Measurements from ENCODE around the gene IYD.
"Not testable (repeated sequence)": the region's sequence is repeated elsewhere in the genome, so short reads cannot be mapped to it uniquely, and the experiment has no call there.

Gene IYD

DNA sequence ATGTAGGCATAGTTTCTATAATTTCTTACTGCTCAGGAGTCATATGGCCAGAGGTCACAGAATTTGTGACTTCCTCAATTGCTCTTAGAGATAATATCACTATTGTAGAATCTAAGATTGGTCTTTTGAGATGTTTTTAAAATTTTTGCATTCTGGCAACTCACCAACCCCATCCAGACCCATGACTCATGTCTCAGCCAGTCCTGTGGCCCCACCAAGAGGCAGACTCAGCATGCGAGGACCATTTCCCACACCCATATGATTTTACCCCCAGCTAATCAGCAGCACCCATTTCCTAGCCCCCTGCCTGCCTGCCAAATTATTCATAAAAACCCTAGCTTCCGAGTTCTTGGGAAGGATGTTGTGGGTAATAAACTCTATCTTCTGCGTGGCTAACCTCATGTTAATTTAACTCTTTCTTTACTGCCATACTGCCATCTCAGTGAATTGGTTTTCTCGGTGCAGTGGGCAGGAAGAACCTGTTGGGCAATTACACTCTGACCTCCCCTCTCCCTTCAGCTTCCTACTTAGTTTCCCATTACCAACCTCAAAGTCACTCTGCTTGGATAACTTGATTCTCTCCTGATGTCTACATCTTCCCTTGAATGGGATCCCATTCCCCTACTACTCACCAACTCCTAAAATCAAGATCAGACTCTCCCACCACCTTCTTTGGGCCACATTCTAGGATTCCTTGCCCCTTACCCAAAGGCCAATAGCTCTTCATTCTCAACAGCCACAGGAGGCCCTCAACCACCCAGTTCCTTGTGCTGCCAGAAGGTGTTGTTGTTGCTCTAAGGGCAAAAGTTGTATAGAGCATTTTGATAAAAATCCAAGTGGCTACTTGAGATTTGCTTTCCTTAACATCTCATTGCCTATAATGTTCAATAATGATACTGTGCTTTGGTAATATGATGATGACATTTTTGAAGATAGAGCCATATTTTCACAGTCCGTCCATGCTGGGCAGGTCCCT, 16.2 kb upstream of the IYD start:
- peak in 1 of 5 experiments; percentile 15 for DNase-seq

DNA sequence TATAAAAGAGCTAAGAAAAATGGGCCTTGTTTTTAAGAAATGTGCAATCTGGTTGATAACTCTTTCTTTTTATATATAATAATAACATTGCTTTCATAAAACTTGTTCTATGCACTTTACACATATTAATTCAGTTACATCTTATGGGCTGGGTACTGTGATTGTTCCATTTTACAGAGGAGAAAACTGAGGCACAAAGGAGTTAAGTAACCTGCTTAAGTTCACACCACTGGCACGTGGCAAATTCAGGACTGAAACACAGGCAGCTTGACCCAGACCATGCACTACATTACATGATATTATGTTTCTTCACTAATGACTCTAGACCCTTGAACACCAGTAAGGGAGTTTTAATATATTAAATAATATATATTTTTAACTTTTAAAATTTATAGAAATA, 15.4 kb upstream of the IYD start:
- no peak for DNase-seq

DNA sequence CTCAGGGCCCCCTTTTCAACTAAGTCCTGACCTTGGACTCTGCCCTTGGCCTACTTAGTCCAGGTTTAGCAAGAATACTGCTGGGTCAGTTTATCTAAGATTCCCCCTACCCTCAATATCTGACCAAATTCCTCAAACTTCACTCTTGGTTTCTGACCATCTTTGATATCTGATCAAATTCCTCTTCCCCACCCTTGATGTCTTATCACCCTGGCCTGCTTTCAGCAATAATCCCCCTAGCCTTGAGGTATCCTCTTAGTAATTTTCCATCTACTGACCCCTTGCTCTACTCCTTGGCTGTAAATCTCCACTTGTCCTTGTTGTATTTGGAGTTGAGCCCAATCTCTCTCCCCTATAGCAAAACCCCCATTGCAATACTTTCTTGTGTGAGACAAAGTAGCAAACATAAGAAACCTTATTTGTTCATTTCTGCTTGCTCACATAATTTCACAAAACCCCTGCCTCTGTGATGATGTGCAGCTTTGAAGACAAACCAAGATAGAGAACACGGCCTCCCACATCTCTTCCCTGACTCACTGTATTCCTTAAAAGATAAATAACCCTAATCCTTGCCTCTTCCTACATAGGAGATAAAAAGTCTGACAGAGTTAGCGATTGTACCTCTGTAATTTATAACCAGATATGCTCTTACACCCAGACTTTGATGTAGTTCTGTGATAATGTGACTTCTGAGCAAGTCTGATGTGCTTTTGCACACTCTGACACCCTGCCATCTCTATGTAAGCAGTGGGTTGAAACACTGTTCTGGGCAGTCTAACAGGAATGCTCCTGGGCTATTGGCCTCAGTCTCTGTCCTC, 13.8 kb upstream of the IYD start:
- no peak for DNase-seq

DNA sequence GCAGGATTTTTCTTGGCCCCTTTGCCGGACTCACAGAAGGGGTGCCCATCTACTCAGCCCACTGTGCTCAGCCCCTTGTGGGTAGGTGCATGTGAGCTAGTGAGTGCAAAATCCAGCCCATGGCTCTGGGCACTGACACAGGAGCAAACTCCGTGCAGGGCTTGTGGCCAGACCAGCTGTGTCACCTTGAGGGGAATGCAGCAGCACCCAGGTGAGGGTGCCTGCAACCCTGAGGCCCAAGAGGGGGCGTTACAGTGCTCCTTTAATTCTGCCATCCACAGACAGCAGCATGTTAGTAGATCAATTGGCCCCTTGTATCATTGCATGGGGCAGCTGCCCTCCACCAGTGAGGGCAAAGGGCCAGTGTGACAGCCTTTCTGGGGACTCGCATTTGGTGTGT, 12.9 kb upstream of the IYD start:
- DNase-seq = no peak

DNA sequence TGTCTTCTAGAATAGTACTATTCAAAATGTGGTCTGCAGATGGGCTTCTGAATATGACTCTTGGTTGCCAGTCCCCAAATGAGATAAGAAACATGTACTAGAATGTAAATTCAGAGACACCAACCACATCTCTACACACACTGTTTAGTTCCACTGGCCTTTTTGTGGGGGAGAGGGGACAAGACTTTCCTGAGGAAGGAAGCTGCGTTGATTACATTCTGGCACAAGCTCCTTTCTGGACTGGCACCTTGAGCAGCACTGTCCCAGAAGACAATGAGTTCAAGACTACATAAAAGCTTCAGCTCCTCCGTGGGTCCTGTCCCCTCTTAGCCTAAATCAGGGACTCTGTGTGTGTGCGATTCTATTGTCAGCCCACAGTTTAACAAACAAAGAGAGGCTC, 6.9 kb upstream of the IYD start:
- DNase-seq = no peak

DNA sequence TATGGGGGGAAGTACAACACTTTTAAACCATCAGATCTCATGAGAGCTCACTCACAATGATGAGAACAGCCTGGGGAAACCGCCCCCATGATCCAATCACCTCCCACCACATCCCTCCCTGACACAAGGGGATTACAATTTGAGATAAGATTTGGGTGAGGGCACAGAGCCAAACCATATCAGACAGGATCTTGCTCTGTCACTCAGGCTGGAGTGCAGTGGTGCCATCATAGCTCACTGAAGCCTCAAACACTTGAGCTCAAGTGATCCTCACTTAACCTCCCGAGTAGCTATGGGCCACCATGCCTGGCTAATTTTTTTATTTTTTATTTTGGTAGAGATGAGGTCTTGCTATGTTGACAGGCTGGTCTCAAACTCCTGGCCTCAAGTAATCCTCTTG, 5.1 kb upstream of the IYD start:
- DNase-seq = peak in 1 of 5 experiments; percentile 62

DNA sequence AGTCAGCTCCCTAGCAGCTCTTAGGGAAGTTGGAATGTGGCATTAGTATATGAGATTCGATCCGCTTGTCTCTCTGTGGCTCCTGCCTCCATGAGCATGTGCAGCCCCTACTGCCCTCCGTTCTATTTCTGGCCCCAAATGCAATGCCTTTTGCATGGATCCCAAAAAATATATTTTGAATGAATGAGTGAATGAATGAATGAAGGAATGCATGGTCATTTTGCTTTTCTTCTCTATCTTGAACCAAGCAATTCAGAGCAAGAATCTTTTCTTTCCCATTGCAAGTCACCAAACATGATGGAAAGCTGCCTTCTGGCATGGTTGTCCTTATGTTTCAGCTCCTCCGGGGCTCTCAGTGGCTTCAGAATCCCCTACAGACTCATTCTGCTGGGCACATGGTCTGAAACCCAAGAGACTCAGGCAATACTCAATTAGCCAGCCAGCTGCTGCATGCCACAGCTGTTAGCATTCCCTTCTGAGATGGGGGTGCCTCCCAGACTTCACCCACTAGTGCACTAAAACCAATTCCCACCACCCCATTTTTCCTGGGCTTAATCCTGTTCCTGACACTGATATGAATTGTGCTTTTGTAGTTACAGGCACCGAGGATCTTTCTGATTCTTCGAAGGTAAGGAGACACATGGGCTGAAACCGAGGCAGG, 2.6 kb upstream of the IYD start:
- no peak for DNase-seq

DNA sequence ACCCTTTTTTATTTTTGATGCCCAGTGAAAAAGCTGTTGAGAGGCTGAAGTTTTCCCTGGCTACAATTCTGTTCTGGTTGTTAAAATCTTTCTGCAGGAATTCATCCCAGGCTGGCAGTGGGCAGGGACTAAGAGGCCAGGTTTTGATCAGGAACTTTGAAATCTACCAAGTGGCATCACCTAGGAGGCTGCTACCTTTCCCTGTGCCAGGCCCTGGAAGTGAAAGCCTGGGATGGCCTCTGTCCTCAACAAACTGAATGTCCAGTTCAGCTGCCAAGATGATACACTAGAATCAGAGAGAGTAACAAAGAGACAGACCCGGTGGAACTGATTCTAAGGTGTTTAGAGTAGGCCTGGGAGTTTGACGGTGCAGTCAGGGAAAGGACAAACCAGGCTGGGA, 596 bp downstream of the IYD start:
- no peak for DNase-seq

DNA sequence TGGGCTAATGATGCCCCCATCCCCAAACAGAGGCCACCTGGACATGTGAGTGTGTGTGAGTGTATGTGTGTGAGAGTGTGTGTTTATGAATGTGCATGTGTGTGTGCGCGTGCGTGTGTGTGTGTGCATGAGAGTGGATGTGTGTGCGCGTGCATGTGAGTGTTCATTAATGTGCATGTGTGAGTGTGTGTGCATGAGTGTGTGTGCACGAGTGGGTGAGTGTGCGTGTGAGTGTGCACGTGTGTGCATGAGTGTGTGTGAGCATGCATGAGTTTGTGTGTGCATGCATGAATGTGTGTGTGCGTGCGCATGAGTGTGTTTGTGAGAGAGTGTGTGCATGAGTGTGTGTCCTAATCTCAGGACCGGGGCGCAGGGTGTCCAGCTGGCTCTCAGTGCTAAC, 1.3 kb downstream of the IYD start:
- no peak for DNase-seq

DNA sequence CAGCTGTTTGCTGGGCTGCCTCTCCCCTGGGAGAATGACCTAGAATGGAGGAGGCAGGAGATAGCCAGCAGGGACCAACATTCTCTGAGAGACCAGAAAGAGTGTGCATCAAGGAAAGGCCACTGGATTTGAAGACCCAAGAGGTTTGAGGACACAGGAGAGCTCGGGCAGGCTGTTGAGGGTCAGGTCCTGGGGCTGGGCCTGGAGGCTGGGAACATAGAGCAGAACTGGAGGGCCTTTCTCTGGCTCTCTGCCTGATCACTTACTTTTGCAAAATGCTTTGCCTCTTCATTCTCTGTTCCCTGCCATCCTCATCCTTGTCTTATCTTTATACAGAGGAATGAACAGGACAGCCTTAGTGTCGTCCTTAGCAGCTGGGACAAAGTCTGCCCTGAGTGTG, 2.5 kb downstream of the IYD start:
- DNase-seq = no peak

DNA sequence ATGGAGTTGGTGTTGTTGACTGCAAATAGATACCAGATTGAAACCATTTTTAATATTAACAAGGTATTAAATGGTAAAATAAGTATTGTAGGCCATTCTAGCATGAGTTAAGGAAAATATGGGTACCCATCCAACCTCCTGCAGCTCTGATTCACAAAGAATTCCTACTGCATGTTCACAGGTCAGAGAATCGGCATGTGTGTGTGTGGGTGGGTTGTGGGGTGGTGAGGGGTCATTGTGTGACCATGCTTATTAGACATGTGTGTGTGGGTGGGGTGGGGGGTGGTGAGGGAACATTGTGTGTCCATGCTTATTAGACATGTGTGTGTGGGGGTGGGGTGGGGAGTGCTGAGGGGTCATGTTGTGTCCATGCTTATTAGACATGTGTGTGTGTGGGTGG, 3.2 kb downstream of the IYD start:
- DNase-seq = no peak

DNA sequence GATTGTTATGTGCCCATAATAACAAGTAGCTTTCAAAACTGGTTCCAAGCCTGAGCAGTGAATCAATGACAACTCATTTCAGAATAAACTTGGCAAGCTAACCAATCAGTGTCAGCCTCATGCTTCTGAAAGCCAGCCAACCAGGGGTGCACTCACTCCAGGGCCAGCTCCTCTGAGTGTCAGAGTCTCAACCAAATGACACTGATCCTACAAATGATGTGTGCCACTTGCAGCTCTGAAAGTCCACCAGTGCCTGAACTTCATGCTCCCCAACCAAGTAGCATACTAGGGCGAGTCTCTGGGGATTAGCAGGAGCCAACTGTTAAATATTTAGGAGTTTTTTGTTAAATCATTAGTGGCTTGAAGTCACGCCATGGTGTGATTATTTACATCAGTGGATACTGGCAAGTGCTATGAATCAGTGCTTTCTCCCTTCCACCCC, 4.5 kb downstream of the IYD start:
- peak in 1 of 5 experiments; percentile 10 for DNase-seq

DNA sequence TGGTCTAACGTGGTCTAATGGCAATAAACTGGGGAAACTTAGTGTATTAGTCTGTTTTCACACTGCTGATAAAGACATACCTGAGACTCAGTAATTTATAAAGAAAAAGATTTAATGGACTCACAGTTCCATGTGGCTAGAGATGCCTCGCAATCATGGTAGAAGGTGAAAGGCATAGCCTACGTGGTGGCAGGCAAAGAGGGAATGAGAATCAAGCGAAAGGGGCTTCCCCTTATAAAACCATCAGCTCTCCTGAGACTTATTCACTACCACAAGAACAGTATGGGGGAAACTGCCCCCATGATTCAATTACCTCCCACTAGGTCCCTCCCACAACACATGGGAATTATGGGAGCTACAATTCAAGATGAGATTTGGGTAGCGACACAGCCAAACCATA, 5.5 kb downstream of the IYD start:
- DNase-seq = not testable (repeated sequence)

DNA sequence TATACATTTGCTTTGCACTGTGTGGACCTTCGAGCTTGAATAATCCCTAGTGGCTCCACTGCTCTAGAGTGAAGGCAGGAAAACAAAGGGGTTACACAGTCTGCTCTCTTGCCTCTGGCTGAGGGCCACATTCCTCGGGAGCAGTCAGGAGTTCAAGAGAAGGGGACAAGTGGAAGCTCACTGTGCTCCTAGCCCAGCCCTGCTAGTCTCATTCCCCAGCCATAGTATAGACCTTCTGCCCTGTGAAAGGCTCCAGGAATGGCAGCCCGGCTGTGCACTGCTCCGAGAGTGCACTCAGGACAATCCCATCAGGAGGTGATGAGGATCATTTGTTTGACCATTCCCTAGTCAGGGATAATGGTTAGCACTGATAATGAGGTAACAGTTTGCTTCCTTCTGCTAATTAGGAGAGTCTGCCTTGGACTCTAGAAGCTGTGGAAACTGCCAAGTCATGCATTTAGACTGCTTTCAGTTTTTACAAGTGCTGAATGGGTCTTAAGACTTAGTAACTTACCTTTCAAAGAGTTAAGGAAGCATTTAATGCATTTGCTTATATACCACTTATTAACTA, 8.5 kb downstream of the IYD start:
- no peak for DNase-seq

DNA sequence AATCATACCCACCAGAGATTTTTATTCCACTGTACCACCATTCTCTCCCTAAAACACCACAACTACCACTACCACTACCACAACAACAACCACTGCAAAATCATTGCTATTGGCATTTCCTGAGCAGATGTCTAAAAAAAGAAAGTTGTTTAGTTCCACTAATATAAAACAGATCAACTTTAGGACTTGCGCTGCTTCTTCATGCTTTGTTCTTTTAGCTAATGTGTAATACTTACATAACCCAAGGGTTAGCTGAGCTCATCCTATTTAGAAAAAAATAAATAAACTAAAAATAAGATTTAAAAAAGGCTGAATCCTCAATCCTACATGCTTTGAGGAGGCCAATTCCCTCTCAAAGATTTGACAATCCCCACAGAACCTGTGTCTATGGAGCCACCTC, 11.4 kb downstream of the IYD start:
- no peak for DNase-seq

DNA sequence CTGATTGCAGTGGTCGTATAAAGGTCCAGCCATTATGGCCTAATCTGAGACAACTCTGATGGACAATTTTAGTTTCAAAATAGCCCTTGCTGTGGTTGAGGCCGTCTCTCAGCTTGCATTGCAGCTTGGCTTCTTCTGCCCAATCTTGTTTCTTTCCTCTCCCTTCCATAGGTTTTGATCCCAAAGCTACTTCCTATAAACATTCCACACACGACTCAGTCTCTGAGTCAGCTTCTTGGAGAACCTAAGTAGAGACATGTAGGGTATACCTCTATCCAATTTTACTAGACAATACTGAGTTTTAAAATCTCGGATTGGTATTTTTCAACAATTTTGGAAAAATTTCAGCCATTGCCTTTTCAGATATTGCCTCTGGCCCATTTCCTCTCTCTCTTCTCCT, 13.4 kb downstream of the IYD start:
- DNase-seq = no peak

DNA sequence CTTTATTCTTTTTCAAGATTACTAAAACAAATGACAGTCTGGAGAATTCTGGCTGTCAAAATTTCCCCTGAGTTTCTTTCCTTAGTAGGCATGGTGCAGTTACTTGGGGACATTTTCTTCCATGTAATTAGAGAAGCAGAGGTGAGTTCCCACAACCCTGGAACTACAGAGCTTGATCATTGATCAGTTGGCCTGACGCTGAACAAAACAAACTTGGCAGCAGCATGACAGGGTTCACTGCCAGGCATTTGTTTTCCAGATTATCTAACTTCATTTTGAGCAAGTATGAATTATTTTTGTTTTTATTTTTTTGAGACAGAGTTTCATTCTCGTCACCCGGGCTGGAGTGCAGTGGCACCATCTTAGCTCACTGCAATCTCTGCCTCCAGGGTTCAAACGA, 22.6 kb downstream of the IYD start:
- DNase-seq = no peak

DNA sequence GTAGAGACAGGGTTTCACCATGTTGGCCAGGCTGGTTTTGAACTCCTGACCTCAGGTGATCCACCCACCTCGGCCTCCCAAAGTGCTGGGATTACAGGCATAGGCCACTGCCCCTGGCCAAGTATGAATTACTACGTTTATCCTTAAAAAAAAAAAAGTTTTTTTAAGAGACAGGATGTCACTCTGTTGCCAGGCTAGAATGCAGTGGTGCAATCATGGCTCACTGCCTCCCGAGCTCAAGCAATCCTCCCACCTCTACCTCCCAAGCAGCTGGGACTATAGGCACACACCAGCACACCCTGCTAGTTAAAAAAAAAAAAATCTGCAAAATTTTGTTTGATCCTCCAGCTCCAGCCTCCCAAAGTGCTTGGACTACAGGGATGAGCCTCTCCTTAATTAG, 23.1 kb downstream of the IYD start:
- DNase-seq = no peak

DNA sequence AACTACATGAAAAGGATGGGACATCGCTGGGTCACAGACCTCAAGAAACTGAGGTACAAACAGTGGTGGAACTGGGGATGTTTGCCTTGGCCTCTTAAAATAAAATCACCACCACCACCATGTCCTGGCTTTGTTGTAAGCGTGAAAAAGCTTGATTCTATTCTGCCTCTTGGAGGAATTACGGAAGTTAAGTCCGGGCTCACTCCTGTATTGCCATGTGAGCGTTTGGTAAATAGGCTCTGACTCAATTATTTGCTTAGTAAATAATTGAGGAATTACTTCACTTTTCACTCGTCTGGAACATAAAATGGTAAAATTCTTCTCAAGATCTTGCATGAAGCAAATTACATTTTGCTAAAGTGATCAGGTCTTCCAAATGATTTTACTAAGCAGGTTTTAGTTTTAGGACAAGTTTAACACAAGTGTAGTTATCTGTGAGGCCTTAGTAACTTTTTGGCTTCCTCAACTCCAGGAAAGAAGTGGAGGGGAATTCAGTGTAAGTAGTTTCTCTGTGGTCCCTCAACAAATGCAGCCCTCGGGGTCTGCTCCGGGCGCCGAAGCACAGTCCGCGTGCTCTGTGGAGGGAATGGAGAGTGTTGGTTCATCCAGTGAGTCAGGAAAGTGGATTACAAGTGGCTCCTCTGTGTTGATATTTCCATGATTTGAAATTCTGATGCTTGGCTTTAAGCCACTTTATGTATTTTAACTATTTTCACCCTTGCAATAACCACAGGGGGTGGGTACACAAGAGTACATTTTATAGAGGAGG, 23.8 kb downstream of the IYD start:
- no peak for DNase-seq

DNA sequence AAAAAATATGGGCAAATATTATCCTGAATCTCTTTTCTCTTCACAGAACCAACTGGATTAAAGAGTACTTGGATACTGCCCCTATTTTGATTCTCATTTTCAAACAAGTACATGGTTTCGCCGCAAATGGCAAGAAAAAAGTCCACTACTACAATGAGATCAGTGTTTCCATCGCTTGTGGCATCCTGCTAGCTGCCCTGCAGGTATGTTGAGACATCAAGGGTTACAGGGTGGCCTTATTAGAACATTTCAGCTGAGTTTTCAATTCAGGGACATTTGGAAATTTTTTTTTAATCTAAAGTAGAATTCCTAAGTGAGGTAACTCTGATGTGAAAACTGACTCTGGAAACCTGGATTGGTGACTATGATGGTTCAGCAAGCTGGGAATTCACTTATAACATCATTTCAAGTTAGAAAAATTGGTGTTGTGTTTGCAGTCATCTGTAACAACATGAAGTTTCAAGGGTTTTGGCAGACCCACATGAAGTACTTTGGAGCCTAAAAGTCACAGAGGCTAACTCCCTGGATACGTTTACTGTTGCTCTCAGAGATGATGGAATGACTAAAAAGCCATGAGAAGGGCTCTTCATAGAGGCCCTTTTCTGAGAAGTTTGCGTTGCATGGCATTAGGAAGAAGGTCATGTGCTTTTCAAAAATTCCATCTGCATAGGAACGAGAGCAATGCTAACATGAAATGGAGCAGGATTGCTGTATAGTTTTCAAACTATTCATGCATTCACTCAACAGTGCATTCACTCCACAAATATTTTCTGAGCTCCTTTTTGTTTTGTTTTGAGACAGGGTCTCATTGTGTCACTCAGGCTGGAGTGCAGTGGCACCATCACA, 25.5 kb downstream of the IYD start:
- DNase-seq = no peak

DNA sequence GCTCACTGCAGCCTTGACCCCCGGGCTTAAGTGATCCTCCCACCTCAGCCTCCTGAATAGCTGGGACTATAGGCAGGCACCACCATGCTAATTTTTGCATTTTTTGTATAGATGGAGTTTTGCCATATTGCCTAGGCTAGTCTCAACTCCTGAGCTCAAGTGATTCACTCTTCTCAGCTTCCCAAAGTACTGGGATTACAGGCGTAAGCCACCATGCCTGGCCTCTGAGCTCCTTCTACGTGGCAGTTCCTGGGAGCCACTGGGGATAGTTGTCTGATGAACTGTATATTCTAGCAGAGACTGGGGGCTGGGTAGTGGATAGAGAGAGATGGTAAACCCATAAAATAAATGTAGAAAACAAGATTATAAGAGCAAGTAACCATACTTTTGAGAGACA, 26.1 kb downstream of the IYD start:
- DNase-seq = no peak
